HG03097 (cell line): Measurements from ENCODE around the gene RAB7B.

Source experiments
- ATAC-seq: cut with Tn5 transposase; IDR thresholded peaks from one replicate; pipeline ENCODE4 v1.9.1; 2021; ENCODE audit not compliant: unreplicated experiment, low FRiP score

RAB7B gene

DNA sequence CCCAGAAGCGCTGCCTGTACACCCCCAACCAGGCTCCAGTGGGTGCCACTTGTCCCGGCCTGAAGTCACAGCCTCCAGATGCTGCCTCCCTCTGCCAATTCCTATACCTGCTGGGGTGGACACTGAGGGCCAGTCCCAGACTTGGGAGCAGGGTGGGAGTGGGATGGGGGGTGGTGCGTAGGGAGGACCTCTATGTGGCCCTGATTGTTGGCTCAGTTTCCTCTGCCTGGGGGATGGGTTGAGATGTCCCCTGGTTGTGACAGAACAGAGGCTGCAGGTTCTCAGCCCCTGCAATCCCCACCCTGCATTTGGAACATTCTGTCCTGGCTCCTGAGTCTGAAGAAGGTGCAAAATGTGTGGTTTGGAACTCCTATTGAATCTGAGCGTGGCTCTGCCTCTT is 27.2 kb downstream of the RAB7B start:
- ATAC-seq: no peak

DNA sequence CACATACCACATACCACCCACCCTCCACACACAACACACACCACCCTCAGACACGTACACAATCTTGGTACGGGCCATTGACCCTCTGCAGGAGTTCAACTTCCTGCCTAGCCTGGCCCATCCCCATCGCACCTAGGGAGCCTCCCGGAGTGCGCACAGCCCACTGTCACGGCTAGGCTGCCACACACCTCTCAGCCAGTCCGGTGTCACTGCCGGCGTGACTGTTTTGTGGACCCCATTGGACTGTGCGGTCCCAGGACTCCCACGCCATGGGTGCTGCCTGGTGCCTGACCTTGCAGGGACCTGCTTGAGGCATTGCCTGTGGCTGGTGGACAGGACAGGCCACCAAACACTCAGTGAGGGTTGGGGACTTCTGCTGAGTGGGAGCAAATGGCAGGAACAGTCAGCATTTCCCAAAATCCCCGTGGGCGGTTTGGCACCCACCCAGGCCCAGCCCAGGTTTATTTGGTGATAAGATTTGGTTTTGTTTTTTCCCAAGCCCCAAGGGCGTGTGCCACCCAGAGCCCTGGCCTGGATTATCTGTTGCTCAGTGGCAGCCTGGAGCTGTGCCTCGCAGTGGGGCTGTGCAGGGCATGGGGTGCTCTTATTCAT is 27.7 kb downstream of the RAB7B start:
- ATAC-seq: no peak

DNA sequence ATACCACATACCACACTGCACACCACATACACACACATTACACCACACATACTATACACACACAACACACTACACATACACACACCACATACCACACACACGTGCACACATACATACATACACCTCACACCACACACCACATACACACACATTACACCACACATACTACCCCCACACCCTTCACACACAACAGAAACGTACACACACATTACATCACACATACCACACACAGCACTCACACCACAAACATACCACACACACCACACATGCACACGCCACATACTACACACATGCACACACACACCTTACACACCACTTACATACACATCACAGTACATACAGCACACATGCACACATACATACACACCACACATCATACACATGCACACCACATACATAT is 28.5 kb downstream of the RAB7B start:
- no peak for ATAC-seq

DNA sequence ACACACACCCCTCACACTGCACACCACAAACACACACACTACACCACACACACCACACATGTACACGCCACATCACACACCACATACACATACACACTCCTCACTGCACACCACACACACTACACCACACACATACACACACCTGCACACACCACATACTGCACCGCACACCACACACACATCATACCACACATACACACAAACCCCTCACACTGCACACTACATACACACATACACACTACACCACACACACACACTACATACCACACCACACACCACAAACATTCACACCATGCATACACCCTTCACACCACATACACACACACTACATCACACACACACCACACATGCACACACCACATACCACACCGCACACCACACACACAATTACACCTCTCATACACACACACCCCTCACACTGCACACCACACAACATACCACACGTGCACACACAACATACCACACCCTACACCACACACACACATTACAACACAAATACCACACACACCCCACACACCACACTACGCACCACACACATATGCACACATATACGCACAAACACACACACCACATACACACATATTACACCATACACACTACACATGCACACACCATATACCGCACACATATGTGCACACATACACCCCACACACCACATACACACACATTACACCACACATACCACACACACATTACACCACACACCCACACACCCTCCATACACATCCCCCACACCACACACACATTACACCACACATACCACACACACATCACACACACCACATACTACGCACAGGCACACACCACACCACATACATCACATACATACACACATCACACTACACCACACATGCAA is 29.6 kb downstream of the RAB7B start:
- no peak for ATAC-seq

DNA sequence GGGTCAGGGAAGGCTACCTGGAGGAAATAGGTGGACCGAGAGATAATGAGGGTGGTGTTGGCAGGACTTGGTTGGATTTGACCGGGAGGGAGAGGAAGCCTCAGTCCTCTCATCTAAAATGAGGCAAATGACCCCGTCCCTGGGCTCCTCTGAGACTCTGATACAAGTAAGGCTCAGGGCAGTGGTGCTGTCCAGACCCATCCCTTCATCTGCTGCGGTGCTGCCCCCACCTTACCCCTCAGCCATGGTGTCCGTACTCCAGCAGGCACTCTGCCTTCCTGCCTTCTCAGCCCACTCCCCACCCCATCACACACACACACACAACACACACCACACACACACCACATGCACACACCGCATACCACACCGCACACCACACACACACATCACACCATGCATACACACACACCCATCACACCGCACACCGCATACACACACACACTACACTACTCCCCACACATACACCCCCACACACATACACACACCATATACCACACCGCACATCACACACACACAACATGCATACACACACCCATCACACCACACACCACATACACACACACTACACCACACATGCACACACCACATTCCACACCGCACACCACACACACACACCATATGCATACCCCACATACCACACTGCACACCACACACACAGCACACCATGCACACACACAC is 30.6 kb downstream of the RAB7B start:
- no peak for ATAC-seq

DNA sequence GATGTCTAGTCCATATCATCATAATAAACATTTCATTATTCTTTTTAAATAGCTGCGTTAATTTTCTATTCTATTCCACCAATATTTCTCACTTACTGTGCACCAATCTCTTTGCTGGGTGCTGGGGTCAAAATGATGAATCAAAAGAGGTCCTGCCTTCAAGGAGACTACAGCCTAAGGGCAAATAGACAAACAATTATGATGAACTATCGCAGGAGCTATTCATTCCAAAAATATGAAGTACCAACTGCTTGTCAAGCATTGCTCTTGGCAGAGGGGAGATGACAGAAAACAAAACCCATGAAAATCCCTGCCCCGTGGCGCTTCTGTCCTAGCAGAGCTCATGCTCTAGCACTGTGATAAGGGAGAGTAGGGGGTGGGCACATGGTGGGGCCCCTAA is 31.1 kb downstream of the RAB7B start:
- ATAC-seq: no peak

DNA sequence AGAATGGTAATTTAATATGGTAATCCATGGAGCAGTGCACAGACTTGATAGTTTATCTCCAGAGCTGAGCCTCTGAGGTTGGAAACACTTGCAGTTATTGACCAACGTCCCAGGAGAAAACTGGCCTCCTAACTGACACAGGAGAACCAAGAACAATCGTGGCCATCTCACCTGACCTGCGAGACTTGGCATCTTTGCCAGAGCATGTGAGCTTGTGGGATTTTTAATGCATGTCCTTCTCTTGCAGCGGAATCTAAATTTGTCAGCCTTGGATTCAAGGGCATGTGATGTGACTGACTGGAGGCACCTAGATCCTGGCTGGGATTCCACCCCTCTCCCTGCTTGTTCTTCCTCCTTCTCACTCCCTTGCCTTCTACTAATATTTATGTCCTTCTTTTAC is 32.1 kb downstream of the RAB7B start:
- ATAC-seq: no peak

DNA sequence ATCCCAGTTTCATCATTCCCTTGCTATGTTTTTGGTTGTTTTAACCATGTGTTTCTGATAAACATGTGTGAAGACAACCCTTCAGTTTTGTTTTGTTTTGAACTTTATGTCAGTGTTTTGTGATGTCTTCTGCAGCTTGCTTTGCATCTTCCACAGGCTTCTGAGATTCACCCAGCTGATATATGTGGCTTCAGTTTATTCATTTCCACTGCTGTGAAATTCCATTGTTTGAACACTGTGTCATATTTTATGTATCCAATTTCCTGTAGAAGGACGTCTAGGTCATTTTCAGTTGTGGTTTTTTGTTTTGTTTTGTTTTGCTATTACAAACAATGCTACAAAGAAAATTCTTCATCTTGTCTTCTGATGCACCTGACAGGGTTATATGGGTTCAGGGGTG is 32.7 kb downstream of the RAB7B start:
- ATAC-seq: no peak

DNA sequence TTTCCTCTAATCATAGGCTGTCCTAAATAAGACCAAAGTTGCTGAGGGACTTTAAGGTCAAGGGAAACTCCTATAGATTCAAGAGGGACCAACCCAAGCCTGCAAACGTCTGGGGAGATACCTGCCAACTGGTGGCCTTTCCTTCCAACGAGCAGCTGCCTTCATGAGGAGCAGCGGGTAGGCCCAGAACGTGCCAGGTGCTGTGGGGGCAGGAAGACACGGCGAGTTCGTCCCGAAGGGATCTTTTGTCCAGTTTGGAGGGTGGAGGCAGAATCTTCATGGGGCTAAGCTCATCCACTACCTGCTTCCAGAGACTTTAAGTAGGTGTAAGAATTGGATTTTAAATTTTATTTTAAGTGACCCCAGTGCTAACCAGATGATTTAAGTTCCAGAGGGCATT is 34.0 kb downstream of the RAB7B start:
- no peak for ATAC-seq

DNA sequence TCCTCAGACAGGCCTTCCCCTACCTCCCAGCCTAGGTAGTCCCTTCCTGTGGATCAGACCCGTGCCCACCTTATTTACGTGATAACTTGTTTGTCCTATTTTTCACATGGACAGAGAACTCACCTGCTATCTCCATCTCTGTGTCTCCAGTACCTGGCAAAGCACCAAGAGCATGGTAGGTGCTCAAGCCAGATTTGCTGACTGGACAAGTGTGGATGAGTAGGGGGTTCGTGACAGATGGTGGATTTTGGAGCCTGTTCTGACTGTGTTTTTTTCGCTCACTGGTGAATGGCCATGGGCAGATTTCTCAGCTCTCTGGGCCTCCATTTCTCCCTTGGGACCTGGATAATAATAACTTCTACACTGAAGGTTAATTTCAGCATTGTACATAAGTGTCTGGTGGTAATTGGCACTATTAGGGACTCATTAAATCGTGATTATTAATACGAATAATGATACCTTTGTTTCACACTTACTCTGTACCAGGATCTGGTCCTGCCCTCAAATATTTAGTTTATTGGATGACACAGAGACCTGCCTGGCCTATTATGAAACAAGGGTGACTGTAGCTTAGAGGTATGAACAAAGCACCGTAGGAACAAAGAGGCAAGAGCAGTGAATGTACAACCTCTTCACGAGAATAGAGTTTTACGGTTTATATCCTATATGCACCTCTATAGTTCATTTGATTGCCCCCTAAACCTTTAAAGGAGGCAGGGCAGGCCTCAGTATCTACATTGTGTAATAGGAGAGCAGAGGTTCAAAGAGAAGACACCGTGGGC is 35.5 kb downstream of the RAB7B start:
- ATAC-seq: no peak

DNA sequence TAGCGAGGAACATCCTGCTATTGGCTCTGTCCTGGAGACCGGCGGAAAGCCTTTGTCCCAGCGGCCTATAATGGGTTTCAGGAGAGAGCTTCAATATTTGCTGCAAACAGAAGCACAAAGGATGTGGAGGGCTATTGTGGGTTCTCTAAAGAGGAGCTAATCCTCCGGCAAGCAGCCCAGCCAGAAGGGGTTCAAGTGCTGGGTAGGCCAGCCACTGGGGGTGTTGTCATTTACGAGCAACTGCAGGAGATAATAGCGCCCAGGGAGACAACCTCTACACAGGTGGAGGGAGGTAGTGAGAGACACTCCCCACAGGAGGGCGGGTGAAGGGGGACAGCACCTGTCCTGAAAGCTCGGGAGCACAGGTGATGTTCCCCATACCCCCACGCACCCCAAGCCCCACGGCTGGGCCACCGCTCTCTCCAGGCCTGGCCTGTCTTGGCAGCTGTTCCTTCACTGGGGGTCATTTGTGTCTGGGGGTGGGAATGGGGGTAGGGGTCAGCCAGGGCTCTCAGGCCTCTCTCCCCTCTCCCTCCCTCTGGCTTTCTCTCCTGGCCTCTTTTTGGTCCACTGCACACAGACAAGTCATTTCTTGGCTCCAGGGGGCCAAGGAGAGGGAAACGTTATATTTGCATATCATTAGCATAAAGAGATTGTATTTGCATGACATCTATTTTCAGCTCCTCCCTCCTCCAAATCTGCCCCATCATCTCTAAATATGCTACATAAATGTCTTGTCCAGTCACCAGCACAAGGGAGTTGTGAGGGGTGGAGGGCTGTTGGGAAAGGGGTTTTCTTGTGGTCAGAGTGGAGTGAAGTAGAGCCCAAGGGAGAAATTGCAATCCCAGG is 37.9 kb downstream of the RAB7B start:
- ATAC-seq: no peak

DNA sequence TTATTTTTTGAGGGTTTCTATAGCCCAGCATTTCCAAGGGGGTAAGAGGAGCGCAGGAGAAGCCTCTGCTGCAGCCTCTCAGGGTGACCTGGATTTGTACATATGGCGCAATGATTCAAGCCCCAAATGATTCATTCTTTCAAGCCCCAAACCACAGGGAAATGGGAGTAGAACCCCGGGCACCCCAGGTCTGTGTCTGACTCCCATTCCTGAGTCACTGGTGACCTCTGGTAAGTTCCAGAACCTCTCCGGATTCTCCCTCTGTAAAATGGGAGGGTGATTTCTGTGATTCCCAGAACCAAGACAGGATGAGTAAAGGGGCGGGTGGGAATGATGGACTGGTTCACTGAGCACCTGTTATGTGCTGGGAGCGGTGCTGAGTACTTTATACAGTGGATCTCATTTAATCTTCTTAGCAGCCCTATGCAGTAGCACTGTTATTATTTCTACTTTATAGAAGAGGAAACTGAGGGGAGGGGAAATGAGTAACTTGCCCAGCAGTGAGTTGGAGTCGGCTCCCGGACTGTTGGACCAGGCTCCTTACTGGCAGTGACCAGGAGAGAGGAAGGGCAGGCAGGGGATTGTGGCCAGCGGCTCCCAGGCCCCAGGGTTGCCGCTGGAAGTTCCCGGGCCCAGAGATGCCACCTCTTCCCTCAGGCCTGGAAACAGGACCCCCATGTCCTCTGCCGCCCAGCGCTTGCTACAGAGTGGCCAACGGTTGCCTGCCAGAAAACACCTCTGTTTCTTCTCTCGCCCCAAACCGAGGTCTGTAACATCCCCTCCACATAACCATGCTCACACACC is 39.6 kb downstream of the RAB7B start:
- ATAC-seq: no peak

DNA sequence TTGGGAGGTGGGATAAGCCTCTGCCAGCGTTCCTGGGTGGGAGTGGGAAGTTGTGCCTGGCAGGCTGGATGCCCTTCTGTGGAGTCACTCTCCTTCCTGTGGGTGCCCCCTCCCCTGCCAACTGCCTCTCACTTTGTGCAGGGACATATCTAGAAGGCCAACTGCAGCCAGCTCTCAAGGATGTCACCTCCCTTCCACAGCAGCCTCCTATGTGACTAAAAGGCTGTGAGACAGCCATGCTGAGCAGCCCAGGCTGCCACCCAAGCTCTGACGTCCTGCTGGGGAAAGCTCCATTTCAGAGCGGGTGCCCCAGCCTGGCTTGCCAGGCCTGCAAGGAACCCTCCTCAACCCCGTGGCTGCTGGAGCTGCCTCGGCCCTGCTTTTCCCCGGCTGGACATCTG is 40.4 kb downstream of the RAB7B start:
- ATAC-seq: no peak

DNA sequence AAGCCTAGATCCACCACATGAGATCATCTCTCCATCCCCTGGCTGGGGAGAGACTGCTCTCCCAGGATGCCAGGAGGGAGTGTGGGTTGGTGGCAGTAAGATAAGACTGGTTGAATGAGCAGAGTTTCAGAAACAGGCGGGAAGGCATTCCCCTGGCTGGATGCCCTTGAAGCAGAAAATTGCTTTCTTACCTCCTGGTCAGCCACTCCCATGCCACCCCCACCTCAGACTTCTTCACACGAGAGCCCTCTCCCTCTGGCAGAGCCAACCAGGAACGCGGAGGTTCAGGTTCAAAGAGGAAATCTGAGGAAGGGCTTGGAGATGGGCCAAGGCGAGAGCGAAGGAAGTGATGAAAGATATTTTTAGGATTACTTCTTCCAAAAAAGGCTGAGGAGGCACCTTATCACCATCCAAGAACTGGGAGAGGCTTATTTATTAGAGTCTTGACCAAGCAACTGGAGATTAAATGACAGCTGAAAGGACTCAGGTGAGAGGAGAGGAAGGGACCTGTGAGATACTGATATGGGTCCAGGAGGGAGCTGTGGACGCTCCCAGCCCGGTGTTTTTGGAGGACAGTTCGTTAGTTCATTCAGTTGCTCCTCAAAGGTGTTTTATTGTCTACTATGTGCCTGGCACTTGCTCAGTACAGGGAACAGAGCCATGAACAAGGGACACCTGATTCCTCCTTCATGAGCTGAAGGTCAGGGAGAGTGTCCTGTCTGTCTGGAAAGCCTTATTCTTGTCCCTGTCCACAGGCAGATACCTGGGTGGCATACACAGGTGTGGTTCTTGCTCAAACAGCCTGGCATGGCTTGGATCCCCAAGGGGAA is 41.0 kb downstream of the RAB7B start:
- no peak for ATAC-seq

DNA sequence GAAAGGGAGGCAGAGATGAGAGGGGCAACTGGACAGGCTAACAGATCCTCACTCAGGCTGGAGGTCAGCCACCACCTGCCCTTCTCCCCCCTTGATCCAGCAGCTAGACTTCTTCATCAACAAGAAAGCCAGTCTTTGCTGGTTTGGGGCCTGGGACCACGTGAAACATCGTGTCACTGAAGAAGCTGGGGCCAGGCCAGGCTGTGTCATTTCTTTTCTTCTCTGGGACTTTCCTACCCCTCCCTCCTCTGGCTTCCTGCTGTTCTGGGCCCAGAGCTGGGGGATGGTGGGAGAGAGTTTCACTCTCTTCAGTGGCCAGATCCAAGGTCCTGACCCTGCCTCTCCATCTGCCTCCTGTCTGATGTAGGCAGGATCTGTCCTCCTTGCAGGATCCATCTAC is 41.8 kb downstream of the RAB7B start:
- ATAC-seq: no peak

DNA sequence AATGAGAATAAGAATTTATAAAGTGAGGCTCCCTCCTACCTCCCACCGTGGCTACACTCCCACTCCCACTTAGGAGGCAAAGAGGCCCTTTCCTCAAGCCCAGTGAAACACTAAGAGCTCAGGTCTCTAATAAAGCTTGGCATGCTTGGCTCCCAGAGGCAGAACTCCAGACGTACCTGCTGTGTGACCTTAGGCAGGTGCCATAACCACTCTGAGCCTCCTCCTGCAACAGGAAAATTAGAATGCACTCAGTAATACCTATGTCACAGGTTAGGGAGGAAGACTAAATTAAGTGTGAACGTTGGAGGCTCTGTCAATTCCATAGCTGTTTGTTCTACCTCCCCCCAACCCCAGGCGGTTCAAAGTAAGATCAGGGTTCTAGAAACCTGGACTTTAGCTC is 43.4 kb downstream of the RAB7B start:
- no peak for ATAC-seq

DNA sequence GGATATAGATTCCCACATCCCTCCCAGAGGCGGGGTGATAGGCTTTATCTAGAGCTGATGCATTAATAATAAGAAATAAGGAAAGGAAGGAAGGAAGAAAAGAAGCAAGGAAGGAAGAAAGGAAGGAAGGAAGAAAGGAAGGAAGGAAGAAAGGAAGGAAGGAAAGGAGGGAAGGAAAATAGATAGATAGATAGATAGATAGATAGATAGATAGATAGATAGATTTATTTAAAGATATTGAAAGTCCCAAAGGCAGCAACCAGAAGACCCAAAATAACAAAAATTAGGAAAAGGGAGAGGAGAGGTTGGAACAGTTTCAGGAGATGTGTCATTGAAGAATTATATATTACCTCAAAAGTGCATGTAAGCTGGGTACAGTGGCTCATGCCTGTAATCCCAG is 47.7 kb downstream of the RAB7B start:
- no peak for ATAC-seq

DNA sequence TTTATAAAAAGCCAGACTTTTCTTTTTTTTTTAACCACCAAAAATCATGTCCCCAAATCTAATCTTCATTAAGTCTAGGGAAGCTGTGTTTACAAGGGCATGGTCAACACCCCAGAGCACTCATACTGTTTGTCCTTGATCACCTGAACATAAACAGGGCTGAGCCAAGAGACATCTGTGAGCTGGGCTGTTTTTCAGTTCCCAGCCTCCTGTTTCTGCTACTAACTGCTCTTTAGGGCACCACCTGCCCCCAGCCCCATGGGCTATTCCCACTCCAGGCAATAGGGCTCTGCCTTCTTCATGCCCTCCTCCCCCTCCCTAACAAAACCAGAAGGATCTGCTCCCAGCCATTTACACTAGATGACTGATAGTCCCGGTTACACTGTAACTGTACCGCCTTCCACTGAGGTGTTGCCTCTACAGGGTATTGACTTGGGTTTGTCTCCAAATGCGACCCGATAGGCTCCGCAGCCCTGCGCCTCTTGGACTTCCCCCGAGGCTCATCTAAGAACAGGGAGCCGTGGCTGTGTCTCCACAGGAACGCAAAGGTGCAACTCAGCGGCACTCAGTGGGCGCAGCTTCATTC is 48.3 kb downstream of the RAB7B start:
- ATAC-seq: no peak
